Measurements from ENCODE around the gene FBXL4.
A peak's percentile ranks its signal among the peaks of the same experiment; 100 is the strongest.

The FBXL4 gene

GRCh38 chr6:98947411-98948292, at the start of gene FBXL4:
TSS of gene FBXL4 (minus strand) at chr6:98947946. CDS start at chr6:98926988, 20,958 bp downstream.
- peak; percentile 87 to 90 for DNase-seq
- TF ChIP-seq POLR2A (IDR thresholded peaks at IDR 0.05; ENCODE audit: low read length) (peak; percentile 50), GATA1 (IDR thresholded peaks at IDR 0.05; ENCODE audit: low read depth, low read length) (no peak)

DNA sequence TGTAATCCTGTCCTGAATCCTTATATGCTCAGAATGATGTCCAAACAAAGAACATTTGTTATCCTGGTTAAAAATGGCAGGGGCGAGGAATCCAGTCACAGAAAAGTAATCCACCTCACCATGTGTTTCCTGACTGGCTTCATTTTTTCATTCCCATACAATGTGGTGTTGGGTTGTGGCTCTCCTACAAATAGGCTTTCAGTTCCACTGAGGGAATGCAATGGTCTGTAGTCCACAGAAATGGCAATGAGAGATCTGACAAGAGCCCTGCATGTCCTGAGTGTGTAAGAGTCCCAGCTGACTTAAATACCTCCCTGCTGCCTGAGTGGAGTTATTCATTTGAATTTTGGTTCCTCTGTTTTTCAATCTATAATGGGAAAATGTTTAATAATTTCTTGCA, 47.4 kb upstream of the FBXL4 start:
- TF ChIP-seq GATA1 (IDR thresholded peaks at IDR 0.05; ENCODE audit: low read depth, low read length) (no peak), POLR2A (IDR thresholded peaks at IDR 0.05; ENCODE audit: low read length) (no peak)
- no peak for DNase-seq

DNA sequence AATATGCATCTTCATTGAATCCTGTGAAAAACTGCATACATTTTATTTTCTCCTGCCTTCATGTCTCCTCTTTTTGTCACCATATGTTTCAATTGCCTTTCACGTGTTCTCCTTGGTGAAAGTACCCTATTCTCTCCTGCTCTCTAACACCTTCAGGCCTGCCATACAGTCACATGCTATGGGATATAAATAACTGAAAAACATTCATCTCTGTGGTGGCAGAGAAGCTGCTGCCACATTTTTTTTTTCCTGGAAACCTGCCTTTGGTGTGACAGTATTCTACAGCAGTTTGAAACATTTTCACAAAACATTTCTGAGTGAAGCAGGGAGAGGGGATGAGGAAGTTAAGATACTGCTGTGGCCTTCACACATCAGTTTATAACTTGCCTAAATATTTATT, 44.8 kb upstream of the FBXL4 start:
- DNase-seq = no peak
- TF ChIP-seq GATA1 (IDR thresholded peaks at IDR 0.05; ENCODE audit: low read depth, low read length) = no peak
- TF ChIP-seq POLR2A (IDR thresholded peaks at IDR 0.05; ENCODE audit: low read length) = no peak

DNA sequence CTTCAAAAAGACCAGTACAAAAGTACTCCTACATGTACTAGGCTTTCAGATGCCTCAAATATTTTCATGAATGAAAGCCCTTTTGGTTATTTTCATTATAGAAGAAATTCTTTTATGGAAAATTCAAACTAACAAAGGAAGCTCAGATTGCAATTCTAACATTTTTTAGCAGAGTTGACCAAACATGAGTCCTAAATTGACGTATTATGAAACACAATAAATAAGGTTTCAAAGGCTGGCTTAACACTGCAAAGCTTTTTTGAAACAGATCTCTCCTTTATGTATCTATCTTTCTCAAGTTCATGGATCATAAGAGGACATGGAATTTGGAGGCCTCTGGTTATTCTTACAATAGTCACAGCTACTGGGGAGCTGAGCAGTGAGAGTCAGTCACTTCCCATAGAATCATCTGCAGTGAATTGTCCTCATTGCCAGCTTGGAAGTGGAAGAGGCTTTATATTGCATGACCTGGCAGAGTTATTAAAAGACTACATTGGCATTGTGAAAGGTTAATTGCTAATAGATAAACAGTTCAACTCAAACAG, 38.4 kb upstream of the FBXL4 start:
- TF ChIP-seq GATA1 (IDR thresholded peaks at IDR 0.05; ENCODE audit: low read depth, low read length) = no peak
- no peak for TF ChIP-seq POLR2A (IDR thresholded peaks at IDR 0.05; ENCODE audit: low read length)
- DNase-seq = no peak

- no peak for DNase-seq
- no peak for TF ChIP-seq POLR2A (IDR thresholded peaks at IDR 0.05; ENCODE audit: low read length)
- TF ChIP-seq GATA1 (IDR thresholded peaks at IDR 0.05; ENCODE audit: low read depth, low read length) = no peak
Observed at GRCh38 chr6:98985391-98985790, 37.6 kb upstream of the FBXL4 start.

GRCh38 chr6:98984121-98984520, 36.4 kb upstream of the FBXL4 start:
- no peak for DNase-seq
- no peak for TF ChIP-seq GATA1 (IDR thresholded peaks at IDR 0.05; ENCODE audit: low read depth, low read length)
- no peak for TF ChIP-seq POLR2A (IDR thresholded peaks at IDR 0.05; ENCODE audit: low read length)

- no peak for DNase-seq
- TF ChIP-seq POLR2A (IDR thresholded peaks at IDR 0.05; ENCODE audit: low read length) (no peak), GATA1 (IDR thresholded peaks at IDR 0.05; ENCODE audit: low read depth, low read length) (no peak)
Observed at GRCh38 chr6:98981473-98981872, 33.7 kb upstream of the FBXL4 start.

- DNase-seq = peak in 1 of 2 experiments; percentile 4
- TF ChIP-seq POLR2A (IDR thresholded peaks at IDR 0.05; ENCODE audit: low read length) (no peak), GATA1 (IDR thresholded peaks at IDR 0.05; ENCODE audit: low read depth, low read length) (no peak)
Observed at GRCh38 chr6:98980819-98981218, 33.1 kb upstream of the FBXL4 start.

GRCh38 chr6:98977671-98978292, 30.0 kb upstream of the FBXL4 start:
- DNase-seq = no peak
- TF ChIP-seq GATA1 (IDR thresholded peaks at IDR 0.05; ENCODE audit: low read depth, low read length) = no peak
- TF ChIP-seq POLR2A (IDR thresholded peaks at IDR 0.05; ENCODE audit: low read length) = no peak

- TF ChIP-seq POLR2A (IDR thresholded peaks at IDR 0.05; ENCODE audit: low read length) = no peak
- no peak for TF ChIP-seq GATA1 (IDR thresholded peaks at IDR 0.05; ENCODE audit: low read depth, low read length)
- DNase-seq = peak in 1 of 2 experiments; percentile 2
Observed at GRCh38 chr6:98976674-98977385, 29.1 kb upstream of the FBXL4 start.

GRCh38 chr6:98975421-98975820, 27.7 kb upstream of the FBXL4 start:
- no peak for TF ChIP-seq GATA1 (IDR thresholded peaks at IDR 0.05; ENCODE audit: low read depth, low read length)
- no peak for TF ChIP-seq POLR2A (IDR thresholded peaks at IDR 0.05; ENCODE audit: low read length)
- peak; percentile 63 to 71 for DNase-seq

- TF ChIP-seq POLR2A (IDR thresholded peaks at IDR 0.05; ENCODE audit: low read length) = no peak
- no peak for TF ChIP-seq GATA1 (IDR thresholded peaks at IDR 0.05; ENCODE audit: low read depth, low read length)
- no peak for DNase-seq
Observed at GRCh38 chr6:98974309-98974708, 26.6 kb upstream of the FBXL4 start.

DNA sequence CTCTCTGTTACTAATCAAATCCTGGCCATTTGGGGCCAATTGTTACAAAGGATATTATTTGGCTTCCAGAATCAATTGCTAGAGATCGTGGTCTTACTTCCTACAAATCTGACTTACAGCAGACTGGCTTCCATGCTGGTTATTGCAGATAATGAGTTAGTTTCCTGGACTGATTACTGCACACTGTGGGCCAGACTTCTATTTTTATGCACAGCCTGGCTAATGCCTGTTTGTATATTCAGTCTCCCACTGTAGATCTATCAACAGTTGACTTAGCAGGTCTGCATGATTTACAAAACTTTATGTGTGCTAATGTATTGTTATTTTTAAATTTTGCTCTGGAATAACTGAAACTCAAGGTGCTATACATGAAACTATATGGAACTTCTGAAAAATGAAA, 25.8 kb upstream of the FBXL4 start:
- DNase-seq = no peak
- no peak for TF ChIP-seq GATA1 (IDR thresholded peaks at IDR 0.05; ENCODE audit: low read depth, low read length)
- no peak for TF ChIP-seq POLR2A (IDR thresholded peaks at IDR 0.05; ENCODE audit: low read length)

GRCh38 chr6:98971303-98971702, 23.6 kb upstream of the FBXL4 start:
- no peak for DNase-seq
- TF ChIP-seq POLR2A (IDR thresholded peaks at IDR 0.05; ENCODE audit: low read length) (no peak), GATA1 (IDR thresholded peaks at IDR 0.05; ENCODE audit: low read depth, low read length) (no peak)

Measured in erythroblast (primary cell).